Ascending aorta (tissue), 2 donors: ENCODE results near the gene TMEM269. TPM values are rescaled to one million over a fixed set of nuclear protein-coding genes. Genes with fewer than 3 reads are reported as not detected.

ENCODE experiments used
- DNase-seq, 2 donors: peaks; one replicate each; pipeline ENCODE4 v3.0.0-alpha.2; 2019; ENCODE audit warnings: low spot score in 2 of 2
- H3K27ac ChIP-seq, 2 donors: fragments of 200-600 bp; sonication (generic); one replicate each; pipeline ENCODE4 v1.5.1; 2016 to 2017; ENCODE audit warnings: mild to moderate bottlenecking in 1 of 2
- H3K27me3 ChIP-seq: fragments of 200-600 bp; sonication (generic); one replicate; pipeline ENCODE4 v1.5.1; 2017
- H3K36me3 ChIP-seq, 2 donors: fragments of 200-600 bp; sonication (generic); one replicate each; pipeline ENCODE4 v1.5.1; 2016
- H3K4me1 ChIP-seq, 2 donors: fragments of 200-600 bp; sonication (generic); one replicate each; pipeline ENCODE4 v1.5.1; 2016 to 2017; ENCODE audit warnings: mild to moderate bottlenecking in 1 of 2
- H3K4me3 ChIP-seq, 2 donors: fragments of 200-600 bp; sonication (generic); one replicate each; pipeline ENCODE4 v1.5.1; 2016 to 2017; ENCODE audit warnings: mild to moderate bottlenecking in 1 of 2
- H3K9me3 ChIP-seq, 2 donors: fragments of 200-600 bp; sonication (generic); one replicate each; pipeline ENCODE4 v1.5.1; 2016
- intact Hi-C: fragments of 100-400 bp; cut with DNase I; formaldehyde crosslinking; loops from one replicate; pipeline ENCODE4 v1.15.1; 2023
- total RNA-seq: library from RNA; depleted of rRNA; stranded (reverse); fragments of >200 nt; gene quantifications from one replicate; pipeline ENCODE4 v1.1.0, GENCODE V29; 2016
- TF ChIP-seq, protein P1 (sequence below), 3 experiments: fragments of 200-600 bp in 2 of 3; fragments of 450-650 bp in 1 of 3; sonication (generic) in 2 of 3; IDR thresholded peaks; one replicate each; pipeline ENCODE4 v1.5.1; 2016 to 2019; ENCODE audit warnings: antibody characterized with exemption in 3 of 3, mild to moderate bottlenecking in 1 of 3, moderate library complexity in 1 of 3

Gene TMEM269
- total RNA-seq, 1 donor from 2014 or later, result not detected

DNA sequence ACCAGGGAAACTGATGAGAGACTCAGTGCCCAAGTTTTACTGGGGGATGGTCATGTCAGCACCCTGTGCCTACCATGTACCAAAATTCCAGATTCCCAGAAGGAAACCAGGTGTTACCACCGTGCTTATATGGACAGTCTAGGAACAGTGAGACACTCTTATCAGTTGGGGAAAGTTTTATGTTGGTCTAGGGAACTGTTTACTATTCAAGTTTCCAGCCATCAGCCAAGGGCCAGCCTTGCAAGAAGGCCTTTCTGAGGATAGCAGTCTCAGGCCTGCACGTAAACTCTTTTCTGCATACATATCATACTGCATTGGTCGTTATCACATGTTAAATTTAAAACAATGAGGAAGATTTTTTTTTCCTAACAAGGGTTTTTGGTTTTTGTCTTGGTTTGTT is 12.6 kb downstream of the TMEM269 start:
- no peaks in the 10 kb centered on the region for H3K4me1 ChIP-seq
- no peaks in the 10 kb centered on the region for H3K9me3 ChIP-seq
- H3K4me3 ChIP-seq, result no peak overlapping the region
- H3K27me3 ChIP-seq, result no peaks in the 10 kb centered on the region
- H3K36me3 ChIP-seq, result no peaks in the 10 kb centered on the region
- TF ChIP-seq, protein P1, sequence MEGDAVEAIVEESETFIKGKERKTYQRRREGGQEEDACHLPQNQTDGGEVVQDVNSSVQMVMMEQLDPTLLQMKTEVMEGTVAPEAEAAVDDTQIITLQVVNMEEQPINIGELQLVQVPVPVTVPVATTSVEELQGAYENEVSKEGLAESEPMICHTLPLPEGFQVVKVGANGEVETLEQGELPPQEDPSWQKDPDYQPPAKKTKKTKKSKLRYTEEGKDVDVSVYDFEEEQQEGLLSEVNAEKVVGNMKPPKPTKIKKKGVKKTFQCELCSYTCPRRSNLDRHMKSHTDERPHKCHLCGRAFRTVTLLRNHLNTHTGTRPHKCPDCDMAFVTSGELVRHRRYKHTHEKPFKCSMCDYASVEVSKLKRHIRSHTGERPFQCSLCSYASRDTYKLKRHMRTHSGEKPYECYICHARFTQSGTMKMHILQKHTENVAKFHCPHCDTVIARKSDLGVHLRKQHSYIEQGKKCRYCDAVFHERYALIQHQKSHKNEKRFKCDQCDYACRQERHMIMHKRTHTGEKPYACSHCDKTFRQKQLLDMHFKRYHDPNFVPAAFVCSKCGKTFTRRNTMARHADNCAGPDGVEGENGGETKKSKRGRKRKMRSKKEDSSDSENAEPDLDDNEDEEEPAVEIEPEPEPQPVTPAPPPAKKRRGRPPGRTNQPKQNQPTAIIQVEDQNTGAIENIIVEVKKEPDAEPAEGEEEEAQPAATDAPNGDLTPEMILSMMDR (IDR thresholded peaks at IDR 0.05), result no peak
- no peak for DNase-seq
- H3K27ac ChIP-seq, result no peak overlapping the region
- intact Hi-C loops, result no loop called here

DNA sequence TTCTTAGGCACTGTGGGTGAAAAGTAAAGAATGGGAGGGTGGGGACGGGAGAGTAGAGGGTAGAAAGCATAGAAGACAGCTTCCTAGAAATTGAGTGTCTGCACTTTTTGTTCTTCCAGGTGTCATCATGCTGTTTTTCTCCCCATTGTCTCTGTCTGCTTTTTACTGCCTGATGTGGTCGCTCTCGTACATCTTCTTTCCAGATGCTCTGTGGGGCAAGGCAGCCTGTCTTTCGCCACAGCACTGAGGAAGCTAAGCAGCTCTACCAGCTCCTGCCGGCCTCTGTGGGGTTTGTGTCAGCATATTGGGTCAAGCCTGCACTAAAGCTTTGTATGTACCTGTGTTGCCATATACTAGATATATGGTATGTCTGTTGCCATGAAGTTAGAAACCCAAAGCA is 13.2 kb downstream of the TMEM269 start:
- no peaks in the 10 kb centered on the region for H3K36me3 ChIP-seq
- no peak for DNase-seq
- no peaks in the 10 kb centered on the region for H3K9me3 ChIP-seq
- intact Hi-C loops, result no loop called here
- TF ChIP-seq, protein P1 (IDR thresholded peaks at IDR 0.05), result no peak
- H3K4me1 ChIP-seq, result no peaks in the 10 kb centered on the region
- no peak overlapping the region for H3K27ac ChIP-seq
- H3K27me3 ChIP-seq, result no peaks in the 10 kb centered on the region
- no peak overlapping the region for H3K4me3 ChIP-seq

DNA sequence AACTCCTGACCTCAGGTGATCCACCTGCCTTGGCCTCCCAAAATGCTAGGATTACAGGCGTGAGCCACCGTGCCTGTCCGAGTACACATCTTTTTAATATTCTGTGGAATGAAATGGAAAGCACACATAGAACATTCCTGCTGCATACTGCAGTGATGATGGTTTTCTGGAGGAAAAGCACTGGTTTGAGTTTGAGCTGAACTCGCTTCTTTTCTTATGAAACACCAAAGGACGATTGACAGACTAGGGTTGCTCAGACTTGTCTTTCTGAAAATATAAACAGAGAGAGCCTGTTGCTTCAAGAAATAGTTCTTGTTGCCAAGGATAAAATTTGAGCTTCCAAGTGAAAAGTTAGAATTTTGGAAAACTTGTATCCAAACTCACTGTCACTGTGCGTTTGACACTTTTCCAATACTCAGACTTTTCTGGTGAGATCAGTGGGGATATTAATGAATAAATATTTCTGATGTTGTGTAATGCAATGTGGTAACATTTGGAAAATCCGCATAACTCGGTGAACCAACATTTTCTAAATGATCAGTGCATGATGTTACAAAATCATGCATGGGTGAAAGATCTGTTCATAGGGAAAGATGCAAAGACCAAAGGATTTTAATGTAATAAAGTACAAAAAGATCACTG is 17.2 kb downstream of the TMEM269 start:
- H3K36me3 ChIP-seq, result no peaks in the 10 kb centered on the region
- no peaks in the 10 kb centered on the region for H3K27me3 ChIP-seq
- intact Hi-C loops, result no loop called here
- TF ChIP-seq, protein P1 (IDR thresholded peaks at IDR 0.05), result no peak
- H3K27ac ChIP-seq, result no peak overlapping the region
- H3K9me3 ChIP-seq, result no peaks in the 10 kb centered on the region
- H3K4me1 ChIP-seq, result no peaks in the 10 kb centered on the region
- H3K4me3 ChIP-seq, result no peak overlapping the region
- DNase-seq, result no peak

DNA sequence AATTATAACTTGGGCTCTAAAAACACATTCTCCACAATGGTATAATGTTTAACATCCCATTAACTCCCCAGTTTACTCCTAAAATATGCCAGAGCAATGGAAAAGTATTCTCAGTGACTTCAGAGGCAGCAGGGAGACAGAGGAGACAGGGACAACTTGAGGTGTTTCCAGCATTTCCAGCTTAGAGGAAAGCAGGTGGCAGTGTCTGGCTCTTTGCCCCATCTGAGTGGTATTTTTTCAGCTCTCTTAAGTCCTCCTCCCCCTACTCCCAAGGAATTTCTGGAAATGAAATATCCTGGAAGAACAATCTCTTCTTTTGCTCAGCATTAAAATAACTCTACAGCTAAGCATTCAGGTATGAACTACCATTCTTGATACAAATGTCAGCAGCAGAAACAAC is 21.4 kb downstream of the TMEM269 start:
- intact Hi-C loops, result no loop called here
- Histone ChIP-seq H3K4me1 (no peaks in the 10 kb centered on the region), H3K9me3 (no peaks in the 10 kb centered on the region), H3K27me3 (no peaks in the 10 kb centered on the region), H3K4me3 (no peak overlapping the region), H3K27ac (no peak overlapping the region), H3K36me3 (peaks cover 3 to 6% of the 10 kb centered on the region in 2 donors)
- TF ChIP-seq, protein P1 (IDR thresholded peaks at IDR 0.05), result no peak
- no peak for DNase-seq

DNA sequence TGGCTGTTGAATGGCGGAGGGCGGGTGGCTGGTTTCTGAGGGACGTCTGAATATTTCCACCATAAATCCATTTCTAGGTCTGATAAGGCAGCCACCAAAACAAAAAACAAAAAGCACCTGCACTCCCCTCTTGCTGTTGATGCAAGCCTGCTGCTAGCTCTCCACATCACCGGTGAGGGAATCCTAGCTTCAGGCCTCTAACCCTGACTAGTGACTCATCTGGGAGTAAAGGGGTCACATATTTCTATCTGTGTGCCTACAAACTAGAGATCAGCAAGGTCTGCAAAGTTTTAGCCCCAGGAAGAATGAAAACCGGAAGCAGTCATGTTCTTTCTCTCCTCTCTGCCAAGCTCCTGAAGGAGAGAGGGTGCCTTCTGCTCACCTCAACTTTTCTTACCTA is 21.8 kb downstream of the TMEM269 start:
- no peak overlapping the region for H3K27ac ChIP-seq
- H3K36me3 ChIP-seq, result peaks cover 3 to 9% of the 10 kb centered on the region in 2 donors
- intact Hi-C loops, result no loop called here
- H3K4me1 ChIP-seq, result no peaks in the 10 kb centered on the region
- TF ChIP-seq, protein P1 (IDR thresholded peaks at IDR 0.05), result no peak
- no peaks in the 10 kb centered on the region for H3K27me3 ChIP-seq
- H3K4me3 ChIP-seq, result no peak overlapping the region
- no peaks in the 10 kb centered on the region for H3K9me3 ChIP-seq
- DNase-seq, result no peak
